Upper lobe of right lung (tissue), 1 donor: ENCODE results near the gene FTL. TPM values are rescaled to one million over a fixed set of nuclear protein-coding genes. Genes with fewer than 3 reads are reported as not detected.
"Not testable (repeated sequence)": the region's sequence is repeated elsewhere in the genome, so short reads cannot be mapped to it uniquely, and the experiment has no call there.

Experiments used
- ATAC-seq: fragments of 200-7000 bp; cut with Tn5 transposase; one replicate; pipeline ENCODE4 v1.9.1; 2020; ENCODE audit warnings: mild to moderate bottlenecking, moderate library complexity
- DNase-seq: peaks from one replicate; pipeline ENCODE4 v3.0.0-alpha.2; 2020
- H3K27ac ChIP-seq: fragments of 200-600 bp; one replicate; pipeline ENCODE4 v1.8.0; 2022
- H3K27me3 ChIP-seq: fragments of 200-600 bp; one replicate; pipeline ENCODE4 v1.8.0; 2022; ENCODE audit warnings: mild to moderate bottlenecking
- H3K36me3 ChIP-seq: fragments of 200-600 bp; one replicate; pipeline ENCODE4 v1.8.0; 2022
- H3K4me1 ChIP-seq: fragments of 200-600 bp; one replicate; pipeline ENCODE4 v1.8.0; 2022
- H3K4me3 ChIP-seq: fragments of 200-600 bp; one replicate; pipeline ENCODE4 v1.8.0; 2022; ENCODE audit warnings: mild to moderate bottlenecking
- H3K9me3 ChIP-seq: fragments of 200-600 bp; one replicate; pipeline ENCODE4 v1.8.0; 2022
- CTCF ChIP-seq: fragments of 200-600 bp; IDR thresholded peaks from one replicate; pipeline ENCODE4 v1.8.0; 2022; ENCODE audit warnings: antibody characterized with exemption
- intact Hi-C: fragments of 100-400 bp; cut with DNase I; formaldehyde crosslinking; loops from one replicate; pipeline ENCODE4 v1.11.0; 2022
- total RNA-seq: library from RNA; stranded (reverse); fragmentation: NEBNext Ultra II Directional; extraction: Animal tissue kit (Norgen Biotek cat#: 25700); gene quantifications from one replicate; pipeline ENCODE4 v1.2.1, GENCODE V29; 2021
- donor health status: DM: no; HTN: yes; CAD: no; lungs with severe emphysema.

The FTL gene
- total RNA-seq, 1 donor from 2014 or later, result 7,346 TPM

DNA sequence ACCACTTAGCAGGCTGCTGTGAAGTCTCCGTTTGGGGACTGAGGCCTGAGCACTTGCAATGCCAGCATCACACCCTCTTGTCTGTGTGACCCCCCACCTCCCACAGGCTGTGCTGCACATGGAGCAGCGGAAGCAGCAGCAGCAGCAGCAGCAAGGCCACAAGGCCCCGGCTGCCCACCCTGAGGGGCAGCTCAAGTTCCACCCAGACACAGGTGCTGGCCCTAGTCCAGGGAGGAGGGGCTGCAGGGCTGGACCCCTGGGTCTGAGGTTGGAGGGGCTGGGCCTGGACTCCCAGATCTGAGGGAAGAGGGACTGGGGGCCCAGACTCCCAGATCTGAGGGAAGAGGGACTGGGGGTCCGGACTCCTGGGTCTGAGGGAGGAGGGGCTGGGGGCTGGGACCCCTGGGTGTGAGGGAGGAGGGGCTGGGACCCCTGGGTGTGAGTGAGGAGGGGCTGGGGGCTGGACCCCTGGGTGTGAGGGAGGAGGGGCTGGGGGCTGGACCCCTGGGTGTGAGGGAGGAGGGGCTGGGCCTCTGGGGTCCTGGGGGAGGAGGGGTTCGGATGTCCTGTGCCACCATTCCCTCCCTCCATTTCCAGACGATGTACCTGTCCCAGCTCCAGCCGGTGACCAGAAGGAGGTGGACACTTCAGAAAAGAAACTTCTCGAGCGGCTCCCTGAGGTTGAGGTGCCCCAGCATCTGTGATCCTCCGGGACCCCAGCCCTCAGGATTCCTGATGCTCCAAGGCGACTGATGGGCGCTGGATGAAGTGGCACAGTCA is 43.2 kb upstream of the FTL start:
- ATAC-seq (no peak), DNase-seq (no peak)
- Histone ChIP-seq H3K27me3 (no peaks in the 10 kb centered on the region), H3K4me3 (no peak overlapping the region), H3K27ac (no peak overlapping the region), H3K4me1 (peaks cover 3% of the 10 kb centered on the region), H3K9me3 (no peaks in the 10 kb centered on the region), H3K36me3 (peaks cover 52% of the 10 kb centered on the region)
- intact Hi-C loops, result no loop called here
- no peak for TF ChIP-seq CTCF

GRCh38 chr19:48922548-48923490 is 42.3 kb upstream of the FTL start:
- no peaks in the 10 kb centered on the region for H3K9me3 ChIP-seq
- peaks cover 6% of the 10 kb centered on the region for H3K4me1 ChIP-seq
- no peak overlapping the region for H3K4me3 ChIP-seq
- no peaks in the 10 kb centered on the region for H3K27me3 ChIP-seq
- TF ChIP-seq CTCF, result no peak
- no peak overlapping the region for H3K27ac ChIP-seq
- intact Hi-C loops, result no loop called here
- ATAC-seq (no peak), DNase-seq (no peak)
- H3K36me3 ChIP-seq, result peaks cover 51% of the 10 kb centered on the region

DNA sequence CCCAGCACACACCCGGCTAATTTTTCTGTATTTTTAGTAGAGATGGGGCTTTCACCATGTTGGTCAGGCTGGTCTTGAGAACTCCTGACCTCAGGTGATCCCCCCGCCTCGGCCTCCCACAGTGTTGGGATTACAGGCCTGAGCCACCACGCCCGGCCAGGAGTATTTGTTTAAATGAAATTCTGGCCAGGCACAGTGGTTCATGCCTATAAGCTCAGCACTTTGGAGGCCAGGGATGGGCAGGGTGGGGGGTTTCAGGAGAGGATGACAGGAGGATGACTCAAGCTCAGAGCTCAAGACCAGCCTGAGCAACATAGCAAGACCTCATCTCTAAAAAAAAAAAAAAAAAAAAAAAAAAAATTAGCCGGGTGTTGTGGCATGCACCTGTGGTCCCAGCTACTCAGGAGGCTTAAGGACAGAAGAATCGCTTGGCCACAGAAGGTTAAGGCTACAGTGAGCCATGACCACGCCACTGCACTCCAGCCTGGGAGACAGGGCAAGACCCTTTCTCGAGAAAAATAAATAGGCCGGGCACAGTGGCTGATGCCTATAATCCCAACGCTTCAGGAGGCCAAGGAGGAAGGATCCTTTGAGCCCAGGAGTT is 39.8 kb upstream of the FTL start:
- Histone ChIP-seq H3K27me3 (no peaks in the 10 kb centered on the region), H3K4me3 (no peak overlapping the region), H3K9me3 (no peaks in the 10 kb centered on the region), H3K4me1 (peaks cover 6% of the 10 kb centered on the region), H3K27ac (no peak overlapping the region), H3K36me3 (peaks cover 25% of the 10 kb centered on the region)
- DNase-seq (peak; percentile 65), ATAC-seq (no peak)
- intact Hi-C loops, result no loop called here
- no peak for TF ChIP-seq CTCF

GRCh38 chr19:48925890-48926289 is 39.2 kb upstream of the FTL start:
- ATAC-seq, H3K4me3 ChIP-seq, H3K9me3 ChIP-seq, H3K27me3 ChIP-seq, H3K4me1 ChIP-seq, DNase-seq, intact Hi-C loops: not testable (repeated sequence)
- Histone ChIP-seq H3K36me3 (peaks cover 22% of the 10 kb centered on the region), H3K27ac (peak overlapping the region; percentile 56)

- Histone ChIP-seq H3K4me3 (peak overlapping the region; percentile 21), H3K9me3 (no peaks in the 10 kb centered on the region), H3K36me3 (peaks cover 12% of the 10 kb centered on the region), H3K27me3 (no peaks in the 10 kb centered on the region), H3K27ac (peak overlapping the region; percentile 74), H3K4me1 (peaks cover 6% of the 10 kb centered on the region)
- no peak for TF ChIP-seq CTCF
- DNase-seq (peak; percentile 81), ATAC-seq (peak; percentile 81)
- intact Hi-C loops, result no loop called here
Measured at GRCh38 chr19:48926909-48927308, 38.2 kb upstream of the FTL start.

- intact Hi-C loops, H3K9me3 ChIP-seq: not testable (repeated sequence)
- DNase-seq, result peak; percentile 72
Measured at GRCh38 chr19:48927692-48928091, 37.4 kb upstream of the FTL start.

More at GRCh38 chr19:48927692-48928091, 37.4 kb upstream of the FTL start:
- H3K27me3 ChIP-seq, H3K4me3 ChIP-seq, H3K36me3 ChIP-seq, H3K4me1 ChIP-seq: not testable (repeated sequence)
- ATAC-seq, result peak; percentile 7
- peak overlapping the region; percentile 74 for H3K27ac ChIP-seq
